Measurements from ENCODE around the gene ZNHIT3. TPM values are rescaled to one million over a fixed set of nuclear protein-coding genes. Genes with fewer than 3 reads are reported as not detected.

Gene ZNHIT3
- total and polyA plus RNA-seq, 9 donors: 27.7 to 63.5 (median 34.5) TPM

- DNase-seq: peak; percentile 90 to 93 (median 93)
- 0% methylated on average over 33 to 71 of the region's 71 CpGs for WGBS, 3 donors
- Histone ChIP-seq H3K4me1 (ENCODE audit: insufficient read depth) (peaks cover 8% of the 10 kb centered on the region), H3K27ac (peak within 1 kb of the TSS; percentile 94 to 99), H3K27me3 (no peaks in the 10 kb centered on the region), H3K9me3 (no peaks in the 10 kb centered on the region), H3K4me3 (peak within 1 kb of the TSS; percentile 87), H3K36me3 (no peaks in the 10 kb centered on the region)
- no peak for TF ChIP-seq CTCF (IDR thresholded peaks at IDR 0.05)
- TF ChIP-seq POLR2A (IDR thresholded peaks at IDR 0.05): peak; percentile 86
- no peak for TF ChIP-seq EP300 (IDR thresholded peaks at IDR 0.05)
- intact Hi-C loops (cut with DNase I): no loop called here
Measured at GRCh38 chr17:36544307-36545076, 58.0 kb downstream of the ZNHIT3 start, which contains the start of gene GGNBP2. TSS of gene GGNBP2 (plus strand) at chr17:36544919. CDS start at chr17:36545725, 806 bp downstream.

- TF ChIP-seq EP300 (IDR thresholded peaks at IDR 0.05): no peak
- DNase-seq: no peak
- Histone ChIP-seq H3K4me3 (peak overlapping the region; percentile 87), H3K27ac (peak overlapping the region; percentile 94 to 99), H3K9me3 (no peaks in the 10 kb centered on the region), H3K27me3 (no peaks in the 10 kb centered on the region), H3K36me3 (no peaks in the 10 kb centered on the region), H3K4me1 (ENCODE audit: insufficient read depth) (peaks cover 9% of the 10 kb centered on the region)
- WGBS, 3 donors: 0 to 3% (median 1%) methylated on average over 8 to 36 of the region's 38 CpGs
- intact Hi-C loops (cut with DNase I): no loop called here
Measured at GRCh38 chr17:36545077-36545464, 58.6 kb downstream of the ZNHIT3 start.

Small RNA genes lying within 50 kb of the gene (small RNA-seq; reads per million reads assigned to genes)
- not detected for gene RNA5SP439

Other genes starting within 250 kb of the ZNHIT3 start
- gene TBC1D3I, start 222.1 kb upstream of the ZNHIT3 start, total RNA-seq: under 1 TPM in 5 of 7 donors, not detected in 2; 0.13 to 0.89 (median 0.17) TPM
- gene TBC1D3I, start 222.1 kb upstream of the ZNHIT3 start, polyA plus RNA-seq: under 1 TPM in 1 of 2 donors, not detected in 1; 0.30 TPM
- gene TBC1D3G, start 162.8 kb upstream of the ZNHIT3 start, total RNA-seq: not detected
- gene TBC1D3G, start 162.8 kb upstream of the ZNHIT3 start, polyA plus RNA-seq: under 1 TPM in 1 of 2 donors, not detected in 1; 0.10 TPM
- not detected for gene TBC1D3H, start 98.2 kb upstream of the ZNHIT3 start, total RNA-seq
- not detected for gene TBC1D3H, start 98.2 kb upstream of the ZNHIT3 start, polyA plus RNA-seq
- 10 to 100 TPM; 20.0 to 46.7 (median 28.8) TPM for gene MYO19, start 48.2 kb downstream of the ZNHIT3 start, total RNA-seq
- gene MYO19, start 48.2 kb downstream of the ZNHIT3 start, polyA plus RNA-seq: 10 to 100 TPM; 13.4 to 13.9 TPM
- gene PIGW, start 48.3 kb downstream of the ZNHIT3 start, total RNA-seq: 1 to 10 TPM in 6 of 7 donors, under 1 TPM in 1; 0.60 to 10.0 (median 4.6) TPM
- gene PIGW, start 48.3 kb downstream of the ZNHIT3 start, polyA plus RNA-seq: 1 to 10 TPM; 3.0 to 7.1 TPM
- 10 to 100 TPM; 45.1 to 92.1 (median 66.2) TPM for gene GGNBP2, start 58.2 kb downstream of the ZNHIT3 start, total RNA-seq
- 10 to 100 TPM; 52.4 to 86.2 TPM for gene GGNBP2, start 58.2 kb downstream of the ZNHIT3 start, polyA plus RNA-seq
- 1 to 10 TPM; 3.0 to 9.6 (median 6.6) TPM for gene DHRS11, start 105.2 kb downstream of the ZNHIT3 start, total RNA-seq
- gene DHRS11, start 105.2 kb downstream of the ZNHIT3 start, polyA plus RNA-seq: 10 to 100 TPM in 1 of 2 donors, 1 to 10 TPM in 1; 6.3 to 10.2 TPM
- gene MRM1, start 114.9 kb downstream of the ZNHIT3 start, total RNA-seq: 1 to 10 TPM; 6.0 to 8.1 (median 6.8) TPM
- 1 to 10 TPM; 2.7 to 6.5 TPM for gene MRM1, start 114.9 kb downstream of the ZNHIT3 start, polyA plus RNA-seq